Measurements from ENCODE around the gene ITGA3.

Gene ITGA3

DNA sequence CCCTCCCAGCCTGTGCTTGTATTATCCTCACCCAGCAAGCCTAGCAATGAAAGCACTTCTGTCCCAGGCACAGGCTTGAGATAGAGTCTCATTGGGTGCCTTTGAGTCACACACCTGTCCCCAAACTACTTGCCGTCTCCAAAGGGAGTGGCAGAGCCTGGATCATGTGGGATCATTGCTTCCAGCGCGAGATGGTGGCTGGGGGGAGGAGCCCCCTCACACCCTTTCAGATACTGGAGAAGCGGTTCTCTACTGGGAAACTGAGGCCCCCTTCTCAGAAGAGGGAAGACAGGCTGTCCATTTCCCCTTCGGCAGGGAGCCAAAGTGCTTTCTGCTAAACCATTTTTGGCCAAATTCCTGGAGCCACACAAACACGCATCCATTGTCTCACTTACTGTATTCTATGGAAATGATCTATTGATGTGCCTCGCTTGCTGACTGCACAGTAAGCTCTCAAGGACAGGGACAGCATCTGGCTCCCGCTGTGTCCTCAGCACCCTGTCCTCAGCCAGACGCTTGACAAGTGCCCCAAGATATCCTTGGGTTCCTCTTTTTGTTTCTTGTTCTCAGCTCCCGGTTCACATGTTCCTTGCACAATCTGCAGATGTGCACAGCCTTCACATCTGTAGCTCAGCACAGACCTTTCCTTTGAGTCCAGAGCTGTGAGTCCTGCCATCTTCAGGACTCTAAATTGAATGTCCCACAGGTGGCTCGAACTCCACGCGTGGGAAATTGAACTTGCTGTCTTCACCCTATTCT, 34.9 kb upstream of the ITGA3 start:
- TF ChIP-seq, protein P1, sequence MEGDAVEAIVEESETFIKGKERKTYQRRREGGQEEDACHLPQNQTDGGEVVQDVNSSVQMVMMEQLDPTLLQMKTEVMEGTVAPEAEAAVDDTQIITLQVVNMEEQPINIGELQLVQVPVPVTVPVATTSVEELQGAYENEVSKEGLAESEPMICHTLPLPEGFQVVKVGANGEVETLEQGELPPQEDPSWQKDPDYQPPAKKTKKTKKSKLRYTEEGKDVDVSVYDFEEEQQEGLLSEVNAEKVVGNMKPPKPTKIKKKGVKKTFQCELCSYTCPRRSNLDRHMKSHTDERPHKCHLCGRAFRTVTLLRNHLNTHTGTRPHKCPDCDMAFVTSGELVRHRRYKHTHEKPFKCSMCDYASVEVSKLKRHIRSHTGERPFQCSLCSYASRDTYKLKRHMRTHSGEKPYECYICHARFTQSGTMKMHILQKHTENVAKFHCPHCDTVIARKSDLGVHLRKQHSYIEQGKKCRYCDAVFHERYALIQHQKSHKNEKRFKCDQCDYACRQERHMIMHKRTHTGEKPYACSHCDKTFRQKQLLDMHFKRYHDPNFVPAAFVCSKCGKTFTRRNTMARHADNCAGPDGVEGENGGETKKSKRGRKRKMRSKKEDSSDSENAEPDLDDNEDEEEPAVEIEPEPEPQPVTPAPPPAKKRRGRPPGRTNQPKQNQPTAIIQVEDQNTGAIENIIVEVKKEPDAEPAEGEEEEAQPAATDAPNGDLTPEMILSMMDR (conservative IDR thresholded peaks at IDR 0.05; ENCODE audit: low read depth, low read length) = no peak
- no peak overlapping the region for H3K4me3 ChIP-seq (ENCODE audit: low read depth, low read length)
- DNase-seq (ENCODE audit: low read depth) = no peak

DNA sequence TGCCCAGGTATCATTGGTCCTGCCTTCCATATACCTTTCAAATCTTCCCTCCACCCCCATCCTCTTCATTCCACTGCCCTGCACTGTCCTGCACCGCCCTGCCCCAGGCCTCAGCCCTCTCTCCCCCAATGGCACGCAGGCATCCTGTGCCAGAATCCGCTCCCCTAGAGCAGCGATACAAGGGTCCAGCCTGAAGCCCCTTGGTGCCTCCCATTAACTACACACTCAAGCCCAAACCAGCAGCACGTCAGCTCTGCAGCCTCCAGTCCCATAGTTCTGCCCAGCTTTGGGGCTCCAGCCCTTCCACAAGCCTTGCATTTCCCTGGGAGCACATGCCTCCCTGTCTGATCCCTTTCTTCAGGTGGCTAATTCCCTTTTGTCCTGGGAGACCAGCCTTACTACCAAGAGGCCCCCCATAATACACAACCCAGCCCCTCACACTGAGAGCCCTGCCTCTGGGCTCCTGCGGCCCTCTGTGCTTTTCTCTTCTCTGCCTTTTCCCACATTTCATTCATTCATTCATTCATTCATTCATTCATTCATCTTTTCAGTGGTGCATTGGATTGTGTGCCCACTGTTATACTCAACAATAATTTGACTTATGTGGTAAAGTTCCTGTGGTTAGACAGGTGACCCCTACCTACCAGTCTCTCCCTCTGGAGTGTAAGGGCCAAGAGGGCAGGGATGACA, 34.1 kb upstream of the ITGA3 start:
- H3K4me3 ChIP-seq (ENCODE audit: low read depth, low read length) = no peak overlapping the region
- TF ChIP-seq, protein P1 (conservative IDR thresholded peaks at IDR 0.05; ENCODE audit: low read depth, low read length) = no peak
- no peak for DNase-seq (ENCODE audit: low read depth)

DNA sequence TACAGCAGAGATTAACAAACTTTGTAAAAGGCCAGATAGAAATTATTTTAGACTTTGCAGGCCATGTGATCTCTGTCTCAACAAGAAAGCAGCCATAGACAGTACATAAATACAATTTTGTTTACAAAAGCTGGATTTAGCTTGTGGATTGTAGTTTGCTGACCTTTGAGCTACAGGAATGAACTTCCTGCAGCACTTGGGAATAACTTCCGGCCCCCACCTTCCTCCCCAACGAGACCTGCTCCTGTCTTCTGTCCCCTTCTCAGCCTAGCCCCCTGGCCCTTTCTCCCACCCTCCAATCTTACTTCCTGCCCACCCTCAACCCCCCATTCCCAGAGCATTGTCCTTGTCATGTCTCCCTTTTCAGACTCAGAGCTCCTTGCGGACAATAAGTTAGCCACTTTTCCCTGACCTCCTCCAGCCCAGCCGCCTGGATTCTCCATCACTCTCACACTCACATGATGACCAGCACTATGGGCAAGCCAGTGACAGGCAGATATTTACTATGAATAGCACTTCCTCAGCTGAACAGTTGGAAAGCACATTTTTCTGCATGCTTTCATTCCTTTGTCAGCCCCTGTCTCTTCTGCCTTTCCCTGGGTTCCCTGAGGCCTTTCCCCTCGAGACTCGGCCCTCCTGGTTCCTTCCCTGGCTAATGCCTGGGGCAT, 33.3 kb upstream of the ITGA3 start:
- DNase-seq (ENCODE audit: low read depth) = peak; percentile 53
- H3K4me3 ChIP-seq (ENCODE audit: low read depth, low read length) = no peak overlapping the region
- TF ChIP-seq, protein P1 (conservative IDR thresholded peaks at IDR 0.05; ENCODE audit: low read depth, low read length) = no peak

DNA sequence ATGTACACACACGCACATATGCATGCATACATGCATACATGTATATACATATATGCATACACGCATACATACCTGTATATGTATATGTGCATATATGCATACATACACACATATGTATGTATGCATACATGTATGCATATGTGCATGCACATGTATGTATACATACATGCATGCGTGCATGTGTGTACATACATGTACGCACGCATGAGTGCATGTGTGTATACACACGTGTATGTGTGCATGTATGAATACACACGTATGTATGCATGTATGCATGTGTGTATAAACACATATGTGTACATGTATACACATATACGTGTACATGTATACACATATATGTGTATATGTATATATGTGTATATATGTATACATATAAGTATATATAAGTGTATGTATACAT, 32.4 kb upstream of the ITGA3 start:
- DNase-seq (ENCODE audit: low read depth) = no peak
- TF ChIP-seq, protein P1 (conservative IDR thresholded peaks at IDR 0.05; ENCODE audit: low read depth, low read length) = no peak
- H3K4me3 ChIP-seq (ENCODE audit: low read depth, low read length) = no peak overlapping the region

- TF ChIP-seq, protein P1 (conservative IDR thresholded peaks at IDR 0.05; ENCODE audit: low read depth, low read length) = no peak
- no peak overlapping the region for H3K4me3 ChIP-seq (ENCODE audit: low read depth, low read length)
- DNase-seq (ENCODE audit: low read depth) = no peak
Observed at GRCh38 chr17:50024808-50025207, 31.1 kb upstream of the ITGA3 start.

DNA sequence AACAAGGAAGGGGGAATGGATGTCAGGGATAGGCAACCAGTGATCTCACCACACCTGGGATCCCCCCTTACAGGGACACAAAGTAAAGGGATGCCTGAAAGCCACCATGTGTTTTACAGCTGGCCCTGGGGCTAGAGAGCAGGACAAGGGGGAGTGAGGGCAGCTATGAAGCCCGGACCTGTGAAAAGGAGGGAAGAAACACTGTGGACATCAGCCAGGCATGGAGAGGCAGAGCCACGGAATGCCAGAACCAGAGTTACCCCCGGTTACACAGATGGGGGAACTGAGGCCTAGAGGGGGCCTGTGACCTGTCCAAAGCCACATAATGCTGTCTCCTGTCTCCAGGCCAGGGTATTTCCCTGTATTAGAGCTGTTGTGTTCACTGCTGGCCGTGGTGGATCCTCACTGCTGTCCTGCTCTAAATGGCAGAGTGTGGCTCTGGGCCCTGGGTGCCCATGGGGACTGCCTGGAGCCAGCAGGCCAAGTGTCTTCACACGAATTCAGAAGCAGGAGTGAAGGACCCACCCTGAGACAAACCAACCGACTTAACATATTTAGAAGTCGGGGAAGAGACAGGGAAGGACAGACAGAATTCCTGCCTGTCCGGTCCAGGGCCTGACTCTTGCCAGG, 29.7 kb upstream of the ITGA3 start:
- TF ChIP-seq, protein P1 (conservative IDR thresholded peaks at IDR 0.05; ENCODE audit: low read depth, low read length) = no peak
- no peak overlapping the region for H3K4me3 ChIP-seq (ENCODE audit: low read depth, low read length)
- DNase-seq (ENCODE audit: low read depth) = no peak
